Measurements from ENCODE around the gene SLC6A11.

SLC6A11 gene

DNA sequence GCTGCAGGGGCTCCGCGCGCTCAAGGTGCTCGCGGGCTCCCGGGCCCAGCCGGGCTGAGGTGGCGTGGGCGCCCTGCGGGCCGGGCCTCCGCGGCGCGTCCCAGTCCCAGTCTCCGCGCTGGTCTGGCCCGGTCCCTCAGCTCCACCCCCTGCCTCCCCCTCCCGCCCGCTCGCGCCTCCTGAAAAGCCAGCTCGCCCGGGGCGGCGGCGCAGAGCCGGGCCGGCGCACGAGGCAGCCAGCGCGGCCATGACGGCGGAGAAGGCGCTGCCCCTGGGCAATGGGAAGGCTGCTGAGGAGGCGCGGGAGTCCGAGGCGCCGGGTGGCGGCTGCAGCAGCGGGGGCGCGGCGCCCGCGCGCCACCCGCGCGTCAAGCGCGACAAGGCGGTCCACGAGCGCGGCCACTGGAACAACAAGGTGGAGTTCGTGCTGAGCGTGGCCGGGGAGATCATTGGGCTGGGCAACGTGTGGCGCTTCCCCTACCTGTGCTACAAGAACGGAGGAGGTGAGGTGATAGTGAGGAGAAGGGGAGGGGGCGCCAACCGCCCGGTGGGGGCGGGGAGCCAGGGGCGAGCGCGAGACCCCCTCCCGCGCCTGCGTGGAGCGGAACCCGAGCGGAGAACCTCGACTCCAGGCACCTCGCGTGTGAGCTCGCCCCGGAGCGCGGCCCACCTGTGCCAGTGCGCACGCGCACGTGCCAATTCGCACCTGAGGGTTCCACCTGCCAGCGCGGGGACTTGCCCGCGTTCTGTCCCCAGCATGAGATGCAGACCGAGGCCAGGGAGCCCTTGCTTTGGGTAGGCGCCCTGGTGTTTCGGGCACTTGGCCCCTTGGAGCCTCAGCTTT, at the start of gene SLC6A11:
TSS of gene SLC6A11 (plus strand) at position 210 of the 844 bp plus-strand sequence. CDS start at position 248, 38 bp downstream.
- no peak for DNase-seq (ENCODE audit: low read depth)

DNA sequence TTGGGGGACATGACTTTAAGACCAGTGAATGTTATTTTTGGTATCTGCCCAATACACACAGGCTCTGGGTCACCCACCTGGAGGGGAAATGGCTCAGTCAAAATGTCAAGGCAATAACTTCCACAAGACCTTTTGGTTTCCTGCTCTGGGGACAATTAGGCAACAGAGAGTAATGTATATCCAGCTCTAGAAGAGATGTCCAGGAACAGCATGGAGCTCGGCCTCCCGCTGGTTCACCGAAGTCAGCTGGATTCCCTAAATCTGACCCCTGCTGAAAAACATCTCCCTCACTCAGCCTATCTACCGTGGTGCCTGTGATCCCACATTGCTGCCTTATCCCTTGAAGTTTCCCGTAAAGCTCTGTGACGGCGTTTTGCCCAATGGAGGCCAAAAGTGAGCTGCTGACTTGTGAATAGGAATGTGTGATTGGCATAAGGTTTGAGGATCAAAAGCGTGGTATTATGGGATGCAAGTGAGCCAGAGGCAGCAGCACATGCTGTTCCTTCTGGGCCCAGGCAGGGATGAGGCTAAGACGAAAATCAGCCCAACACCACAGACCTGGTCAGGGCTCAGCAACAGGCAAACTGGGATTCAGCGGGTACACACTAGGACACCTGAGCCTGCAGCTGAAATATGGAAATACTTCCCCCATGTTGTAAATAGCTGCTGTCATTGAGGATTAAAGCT, 47.2 kb upstream of the SLC6A11 start:
- no peak for DNase-seq (ENCODE audit: low read depth)

- no peak for DNase-seq (ENCODE audit: low read depth)
These were observed 45.5 kb upstream of the SLC6A11 start for GRCh38 chr3:10770547-10770946.

DNA sequence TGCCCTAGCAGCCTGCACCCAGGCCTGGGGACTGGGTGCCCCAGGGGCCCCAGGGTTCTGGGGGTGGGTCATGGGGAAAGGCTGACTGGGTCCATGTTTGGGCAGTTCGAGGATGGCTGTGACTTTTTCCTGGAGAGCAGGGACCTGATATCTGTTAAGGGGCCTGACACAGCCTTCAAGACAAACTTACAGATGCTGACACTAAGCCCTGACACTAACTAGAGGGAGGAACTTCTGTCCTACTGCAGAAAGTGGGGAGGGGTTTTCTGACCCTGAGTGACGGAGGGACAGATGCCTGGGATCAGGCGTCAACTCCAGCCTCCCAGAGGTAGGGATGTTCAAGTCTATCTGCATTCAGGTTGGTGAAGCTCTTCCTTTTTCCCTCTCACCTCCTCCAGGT, 45.0 kb upstream of the SLC6A11 start:
- DNase-seq (ENCODE audit: low read depth): no peak

DNA sequence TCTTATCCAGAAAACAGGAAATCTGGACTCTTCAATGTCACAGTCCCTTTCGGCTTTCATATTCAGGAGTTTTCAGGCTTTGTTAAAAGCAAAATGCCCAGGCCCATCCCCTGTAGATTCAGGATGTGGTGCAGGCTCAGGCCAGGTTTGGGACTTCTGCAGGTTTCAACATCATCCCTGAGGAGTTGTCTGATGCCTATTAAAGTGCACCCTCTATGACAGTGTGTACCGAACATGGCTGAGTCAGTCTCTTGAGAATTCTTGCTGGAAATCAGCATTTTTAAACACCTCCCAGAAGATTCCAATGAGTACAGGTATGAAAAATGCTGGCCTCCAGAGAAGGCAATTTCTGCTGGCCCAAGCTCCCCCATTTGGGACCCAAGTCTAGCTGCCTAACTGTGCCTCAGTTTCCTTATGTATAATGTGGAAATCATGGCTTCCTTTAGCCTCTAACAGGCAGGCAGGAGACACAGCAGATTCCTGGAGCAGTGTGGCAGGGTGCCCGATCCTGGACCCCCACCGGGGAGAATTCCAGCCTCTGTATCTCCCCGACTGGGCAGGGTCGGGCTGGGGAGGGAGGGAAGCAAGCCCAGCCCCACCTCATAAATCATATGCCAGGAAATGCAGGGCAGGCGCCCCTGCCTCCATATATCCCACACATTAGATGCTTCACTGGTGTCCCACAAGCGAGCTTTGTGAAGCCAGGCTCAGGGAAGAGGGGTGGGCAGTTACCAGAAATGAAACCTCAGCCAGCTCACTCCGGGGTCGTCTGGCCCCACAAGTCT, 44.4 kb upstream of the SLC6A11 start:
- no peak for DNase-seq (ENCODE audit: low read depth)

GRCh38 chr3:10772271-10773161, 43.5 kb upstream of the SLC6A11 start:
- no peak for DNase-seq (ENCODE audit: low read depth)

GRCh38 chr3:10774129-10774670, 41.8 kb upstream of the SLC6A11 start:
- DNase-seq (ENCODE audit: low read depth): no peak

DNA sequence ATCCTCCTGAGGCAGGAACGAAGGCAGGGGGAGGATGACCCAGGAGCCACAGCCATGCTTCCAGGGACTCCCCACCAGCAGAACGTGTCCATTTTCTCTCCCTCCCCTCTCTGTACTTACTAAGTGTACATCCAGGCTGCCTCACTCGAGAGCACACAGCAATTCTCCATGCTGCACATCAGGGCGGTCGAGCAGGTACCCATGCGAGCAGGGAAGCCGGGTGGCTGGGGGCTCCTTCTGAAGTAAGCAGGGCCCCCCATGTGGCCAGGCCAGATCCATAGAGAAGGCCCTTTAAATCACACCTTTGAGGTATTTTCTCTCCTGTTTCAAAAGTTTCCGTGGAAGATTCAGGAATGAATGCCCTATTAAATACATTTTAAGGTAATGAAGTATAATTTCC, 41.2 kb upstream of the SLC6A11 start:
- DNase-seq (ENCODE audit: low read depth): no peak

GRCh38 chr3:10775259-10775658, 40.8 kb upstream of the SLC6A11 start:
- DNase-seq (ENCODE audit: low read depth): no peak

- DNase-seq (ENCODE audit: low read depth): no peak
These were observed 40.2 kb upstream of the SLC6A11 start for GRCh38 chr3:10775828-10776227.

- DNase-seq (ENCODE audit: low read depth): no peak
These were observed 38.4 kb upstream of the SLC6A11 start for GRCh38 chr3:10777627-10778026.

DNA sequence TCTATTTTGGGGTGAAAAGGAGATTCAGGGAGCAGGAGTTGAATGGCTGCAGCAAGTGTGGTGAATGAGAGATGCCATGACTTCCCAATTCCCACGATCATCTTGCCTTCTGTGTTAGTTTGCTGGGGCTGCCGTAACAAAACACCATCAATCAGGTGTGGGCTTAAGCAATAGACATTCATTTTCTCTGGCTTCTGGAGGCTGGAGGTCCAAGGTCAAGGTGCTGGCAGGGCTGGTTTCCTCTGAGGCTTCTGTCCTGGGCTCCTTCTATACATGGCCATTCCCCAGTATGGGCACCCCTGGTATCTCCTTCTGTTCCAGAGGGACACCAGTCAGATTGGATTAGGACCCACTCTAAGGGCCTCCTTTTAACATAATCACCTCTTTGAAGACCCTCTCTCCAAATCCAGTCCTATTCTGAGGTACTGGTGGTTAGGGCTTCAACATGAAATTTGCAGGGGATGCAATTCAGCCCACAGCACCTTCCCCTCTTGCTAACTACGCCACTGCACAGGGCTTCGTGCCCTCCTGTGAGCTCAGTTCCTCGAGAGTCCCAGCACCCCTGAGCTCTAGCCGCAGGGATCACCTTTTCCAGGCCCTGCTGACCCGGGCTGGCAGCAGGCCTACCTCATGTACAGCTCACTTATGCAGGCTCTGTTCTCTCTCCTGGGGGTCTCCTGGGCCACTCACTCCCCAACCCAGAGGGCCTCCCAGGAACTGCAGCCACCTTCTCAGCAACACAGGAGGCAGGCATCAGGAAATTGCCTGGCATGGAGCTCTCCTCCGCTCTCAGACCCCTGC, 37.3 kb upstream of the SLC6A11 start:
- DNase-seq (ENCODE audit: low read depth): no peak

GRCh38 chr3:10779293-10779805, 36.7 kb upstream of the SLC6A11 start:
- DNase-seq (ENCODE audit: low read depth): no peak

DNA sequence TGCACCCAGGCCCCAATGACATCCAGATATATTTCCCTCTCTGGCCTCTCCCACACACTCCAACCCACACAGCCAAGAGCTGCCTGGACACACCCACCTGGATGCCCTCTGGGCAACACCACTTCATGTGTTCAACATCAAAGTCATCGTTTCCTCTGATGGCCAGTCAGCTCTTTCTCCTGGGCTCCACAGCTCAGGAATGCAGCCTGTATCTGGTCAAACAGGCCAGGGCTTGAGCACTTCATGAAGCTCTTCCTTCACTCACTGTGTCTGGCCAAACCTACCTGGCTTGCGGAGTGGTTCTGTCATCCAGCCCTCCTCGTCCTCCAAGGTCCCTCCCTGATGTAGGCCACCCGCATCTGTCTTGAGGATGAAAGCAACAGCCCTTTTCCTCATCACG, 35.8 kb upstream of the SLC6A11 start:
- DNase-seq (ENCODE audit: low read depth): no peak

- DNase-seq (ENCODE audit: low read depth): no peak
These were observed 35.1 kb upstream of the SLC6A11 start for GRCh38 chr3:10780922-10781321.

GRCh38 chr3:10781981-10782380, 34.0 kb upstream of the SLC6A11 start:
- no peak for DNase-seq (ENCODE audit: low read depth)

DNA sequence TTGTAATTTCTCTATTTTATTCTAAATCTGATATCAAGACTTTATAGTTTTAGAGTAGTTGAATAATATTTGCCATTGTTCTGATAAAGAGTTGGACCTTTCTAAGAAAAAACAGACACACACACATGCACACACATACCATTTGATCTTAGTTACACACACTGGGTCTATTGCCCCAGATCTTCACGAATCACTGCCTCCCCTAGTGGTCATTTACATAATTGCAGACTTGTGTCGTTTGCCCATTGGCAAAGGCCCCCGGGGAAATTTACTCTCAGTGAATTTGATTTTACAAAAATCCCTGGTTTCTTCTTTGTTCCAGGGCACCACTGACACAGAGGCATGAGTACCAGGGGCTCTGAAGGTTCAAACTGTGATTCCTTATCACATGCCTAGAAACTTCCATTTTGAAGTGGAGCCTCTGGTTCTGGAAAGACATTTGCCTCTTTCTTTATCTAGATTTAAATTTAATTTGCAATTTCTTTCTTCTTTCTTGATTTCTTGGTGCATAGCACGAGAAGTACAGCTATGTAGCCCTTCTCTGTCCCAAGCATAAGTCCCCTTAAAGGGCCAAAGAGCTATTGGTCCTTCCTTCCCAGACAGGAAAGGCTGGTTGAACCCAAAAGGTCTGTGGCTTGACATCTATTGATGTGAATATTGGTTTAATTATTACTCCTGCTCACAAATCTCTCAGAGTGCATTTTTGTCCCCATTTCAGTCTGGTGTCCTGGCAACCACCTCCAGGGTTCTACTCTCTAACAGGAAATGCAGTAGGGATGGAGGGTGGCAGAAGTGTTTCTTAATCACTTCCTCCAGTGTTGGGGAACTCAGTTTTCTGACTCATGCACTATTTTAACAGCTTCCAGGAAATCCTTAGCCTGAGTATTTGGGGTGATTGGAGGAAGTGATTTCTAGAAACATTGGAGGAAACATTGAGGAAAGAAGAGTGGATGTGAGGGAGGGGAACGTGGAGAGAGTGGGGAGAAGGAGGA, 32.4 kb upstream of the SLC6A11 start:
- no peak for DNase-seq (ENCODE audit: low read depth)

- no peak for DNase-seq (ENCODE audit: low read depth)
These were observed 29.4 kb upstream of the SLC6A11 start for GRCh38 chr3:10786640-10787039.

DNA sequence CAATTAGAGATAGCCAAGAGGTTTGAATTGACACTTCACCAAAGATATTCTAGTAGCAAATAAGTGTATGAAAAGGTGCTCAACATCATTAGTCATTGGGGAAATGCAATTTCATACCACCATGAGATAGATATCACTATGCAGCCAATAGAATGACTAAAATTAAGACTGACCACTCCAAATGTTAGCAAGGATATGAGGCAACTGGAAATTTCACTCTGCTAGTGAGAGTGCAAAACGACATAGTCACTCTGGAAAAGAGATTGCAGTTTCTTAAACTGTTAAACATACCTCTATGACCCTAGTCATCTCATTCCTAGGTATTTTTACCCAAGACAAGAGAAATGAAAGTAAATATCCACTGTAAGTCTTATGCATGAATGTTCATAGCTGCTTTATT, 27.6 kb upstream of the SLC6A11 start:
- no peak for DNase-seq (ENCODE audit: low read depth)
